Fibroblast of villous mesenchyme (primary cell): ENCODE results near the gene CUBN. TPM values are rescaled to one million over a fixed set of nuclear protein-coding genes. Genes with fewer than 3 reads are reported as not detected.

Experiments
- DNase-seq: peaks from one replicate; pipeline ENCODE4 v3.0.0-alpha.2; 2010; ENCODE audit warnings: low read depth
- H3K4me3 ChIP-seq: 2 replicates; pipeline ENCODE4 v1.5.1; 2011; ENCODE audit warnings: low read depth, mild to moderate bottlenecking, low read length
- CTCF ChIP-seq: IDR thresholded peaks from 2 replicates; pipeline ENCODE4 v1.5.1; 2012; ENCODE audit warnings: low read depth, mild to moderate bottlenecking, low read length; ENCODE audit not compliant: insufficient read depth
- total RNA-seq: library from RNA; depleted of rRNA; stranded (reverse); fragments of >200 nt; gene quantifications from 2 replicates; pipeline ENCODE4 v1.2.3, GENCODE V29; 2012

The CUBN gene
- total RNA-seq, 1 donor, result 0.86 TPM

- peak; percentile 76 for DNase-seq
- no peak overlapping the region for H3K4me3 ChIP-seq
Measured at GRCh38 chr10:17062955-17063484, 66.6 kb downstream of the CUBN start.

GRCh38 chr10:17062493-17062892 lies 67.1 kb downstream of the CUBN start:
- no peak overlapping the region for H3K4me3 ChIP-seq
- DNase-seq, result peak; percentile 90
- TF ChIP-seq CTCF, result no peak

More at GRCh38 chr10:17062955-17063484, 66.6 kb downstream of the CUBN start:
- no peak for TF ChIP-seq CTCF

GRCh38 chr10:17062009-17062408 lies 67.6 kb downstream of the CUBN start:
- DNase-seq, result peak; percentile 78
- no peak overlapping the region for H3K4me3 ChIP-seq
- TF ChIP-seq CTCF, result no peak

GRCh38 chr10:17061418-17061817 lies 68.2 kb downstream of the CUBN start:
- TF ChIP-seq CTCF, result no peak
- peak; percentile 66 for DNase-seq

GRCh38 chr10:17060289-17060688 lies 69.3 kb downstream of the CUBN start:
- DNase-seq, result no peak
- no peak for TF ChIP-seq CTCF
- H3K4me3 ChIP-seq, result no peak overlapping the region

More at GRCh38 chr10:17061418-17061817, 68.2 kb downstream of the CUBN start:
- H3K4me3 ChIP-seq, result no peak overlapping the region

GRCh38 chr10:17059197-17059688 lies 70.4 kb downstream of the CUBN start:
- TF ChIP-seq CTCF, result no peak
- DNase-seq, result peak; percentile 96
- no peak overlapping the region for H3K4me3 ChIP-seq

GRCh38 chr10:17058093-17058492 lies 71.5 kb downstream of the CUBN start:
- DNase-seq, result no peak
- no peak overlapping the region for H3K4me3 ChIP-seq
- no peak for TF ChIP-seq CTCF
